Cardiac muscle cell (in vitro differentiated cells and primary cell): Measurements from ENCODE around the gene COG5. TPM values are rescaled to one million over a fixed set of nuclear protein-coding genes. Genes with fewer than 3 reads are reported as not detected.

Experiments
- DNase-seq, 2 donors: peaks; one replicate each; pipeline versions ENCODE4 v3.0.0 to v3.0.0-alpha.2; 2010 to 2017; ENCODE audit warnings: low read depth in 1 of 2, low spot score in 1 of 2
- H3K27ac ChIP-seq: fragments of 200-600 bp; sonication (generic); 2 replicates; pipeline ENCODE4 v1.5.1; 2016
- H3K27me3 ChIP-seq: fragments of 200-600 bp; sonication (generic); 2 replicates; pipeline ENCODE4 v1.6.0; 2016; ENCODE audit warnings: control low read depth
- H3K36me3 ChIP-seq: fragments of 200-600 bp; sonication (generic); 2 replicates; pipeline ENCODE4 v1.5.1; 2016; ENCODE audit warnings: control low read depth
- H3K4me1 ChIP-seq: fragments of 200-600 bp; sonication (generic); 2 replicates; pipeline ENCODE4 v1.8.1; 2017; ENCODE audit warnings: low read depth, mild to moderate bottlenecking, mixed run types
- H3K4me3 ChIP-seq: fragments of 200-600 bp; sonication (generic); 2 replicates; pipeline ENCODE4 v1.5.1; 2016; ENCODE audit warnings: mild to moderate bottlenecking
- H3K9me3 ChIP-seq: fragments of 200-600 bp; sonication (generic); 2 replicates; pipeline ENCODE4 v1.5.1; 2017; ENCODE audit warnings: low read depth, mild to moderate bottlenecking, control low read depth
- polyA plus RNA-seq: library from polyadenylated mRNA; unstranded; fragments of >200 nt; fragmentation: Nextera tagmentation; extraction: Ambion mirVana; gene quantifications from 2 replicates; pipeline ENCODE4 v1.2.1, GENCODE V29; 2016
- total RNA-seq: library from RNA; depleted of rRNA; stranded (reverse); fragments of >200 nt; gene quantifications from 2 replicates; pipeline ENCODE4 v1.2.3, GENCODE V29; 2016
- TF ChIP-seq, protein P1 (sequence below): IDR thresholded peaks from 2 replicates; pipeline ENCODE4 v1.5.1; 2012; ENCODE audit warnings: low read depth, mild to moderate bottlenecking, low read length

COG5 gene
- total and polyA plus RNA-seq, 2 experiments from 2014 or later: 20.4 to 63.1 TPM

DNA sequence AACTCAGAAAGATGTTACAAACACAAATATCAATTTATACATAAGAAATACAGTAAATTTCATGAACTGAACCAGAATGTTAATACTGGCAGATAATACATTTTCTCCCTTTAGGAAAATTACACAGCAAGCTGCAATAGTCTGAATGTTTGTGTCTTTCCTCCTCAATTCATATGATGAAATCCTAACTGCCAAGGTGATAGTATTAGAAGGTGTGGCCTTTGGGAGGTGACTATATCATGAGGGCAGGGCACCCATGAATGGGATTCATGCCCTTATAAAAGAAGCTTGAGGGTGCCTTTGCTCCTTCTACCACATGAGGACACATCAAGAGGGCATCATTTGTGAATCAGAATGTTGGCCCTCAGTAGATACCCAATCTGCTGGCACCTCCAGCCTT lies 158.2 kb downstream of the COG5 start:
- Histone ChIP-seq H3K36me3 (no peaks in the 10 kb centered on the region), H3K4me3 (no peak overlapping the region), H3K27me3 (no peaks in the 10 kb centered on the region), H3K4me1 (peaks cover 3% of the 10 kb centered on the region), H3K9me3 (no peaks in the 10 kb centered on the region), H3K27ac (no peak overlapping the region)
- TF ChIP-seq, protein P1, sequence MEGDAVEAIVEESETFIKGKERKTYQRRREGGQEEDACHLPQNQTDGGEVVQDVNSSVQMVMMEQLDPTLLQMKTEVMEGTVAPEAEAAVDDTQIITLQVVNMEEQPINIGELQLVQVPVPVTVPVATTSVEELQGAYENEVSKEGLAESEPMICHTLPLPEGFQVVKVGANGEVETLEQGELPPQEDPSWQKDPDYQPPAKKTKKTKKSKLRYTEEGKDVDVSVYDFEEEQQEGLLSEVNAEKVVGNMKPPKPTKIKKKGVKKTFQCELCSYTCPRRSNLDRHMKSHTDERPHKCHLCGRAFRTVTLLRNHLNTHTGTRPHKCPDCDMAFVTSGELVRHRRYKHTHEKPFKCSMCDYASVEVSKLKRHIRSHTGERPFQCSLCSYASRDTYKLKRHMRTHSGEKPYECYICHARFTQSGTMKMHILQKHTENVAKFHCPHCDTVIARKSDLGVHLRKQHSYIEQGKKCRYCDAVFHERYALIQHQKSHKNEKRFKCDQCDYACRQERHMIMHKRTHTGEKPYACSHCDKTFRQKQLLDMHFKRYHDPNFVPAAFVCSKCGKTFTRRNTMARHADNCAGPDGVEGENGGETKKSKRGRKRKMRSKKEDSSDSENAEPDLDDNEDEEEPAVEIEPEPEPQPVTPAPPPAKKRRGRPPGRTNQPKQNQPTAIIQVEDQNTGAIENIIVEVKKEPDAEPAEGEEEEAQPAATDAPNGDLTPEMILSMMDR: no peak
- no peak for DNase-seq

DNA sequence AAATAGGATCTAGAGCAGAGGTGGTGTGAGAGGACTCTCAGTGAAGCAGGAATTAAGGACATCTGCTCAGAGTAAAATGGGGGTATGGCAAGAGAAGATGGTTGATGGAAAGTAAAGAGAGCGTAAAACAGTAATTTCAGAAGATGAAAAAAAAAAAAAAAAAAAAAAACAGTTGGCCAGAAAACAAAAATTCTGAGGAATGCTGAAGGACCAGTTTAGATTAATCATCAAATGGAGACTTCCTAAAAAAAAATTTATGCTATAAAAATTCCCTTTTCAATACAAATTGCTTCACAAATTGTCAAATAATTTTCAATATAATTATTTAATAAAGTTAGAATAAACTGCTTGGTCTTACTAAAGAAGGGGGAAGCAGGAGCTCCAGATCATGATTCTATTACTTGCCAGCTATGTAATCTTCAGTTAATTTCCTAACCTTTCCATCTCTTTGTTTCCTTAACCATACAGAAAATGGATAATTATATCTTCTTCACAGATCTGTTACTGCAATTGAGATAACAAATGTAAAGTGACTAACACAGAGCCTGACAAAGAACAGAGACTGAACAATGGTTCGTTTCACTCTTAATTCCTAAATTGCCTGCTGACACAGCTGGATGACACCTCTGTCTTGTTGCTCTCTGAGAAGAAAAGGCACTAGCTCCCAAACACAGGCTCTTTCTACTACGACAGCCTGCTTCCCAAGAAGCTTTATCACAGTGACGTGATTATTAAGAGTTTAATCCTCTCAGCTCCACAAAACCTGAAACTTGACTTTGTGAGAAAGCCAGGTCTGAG lies 158.8 kb downstream of the COG5 start:
- H3K36me3 ChIP-seq: no peaks in the 10 kb centered on the region
- H3K27me3 ChIP-seq: no peaks in the 10 kb centered on the region
- DNase-seq: no peak
- H3K9me3 ChIP-seq: no peaks in the 10 kb centered on the region
- no peak overlapping the region for H3K27ac ChIP-seq
- peaks cover 3% of the 10 kb centered on the region for H3K4me1 ChIP-seq
- no peak overlapping the region for H3K4me3 ChIP-seq
- TF ChIP-seq, protein P1: no peak

DNA sequence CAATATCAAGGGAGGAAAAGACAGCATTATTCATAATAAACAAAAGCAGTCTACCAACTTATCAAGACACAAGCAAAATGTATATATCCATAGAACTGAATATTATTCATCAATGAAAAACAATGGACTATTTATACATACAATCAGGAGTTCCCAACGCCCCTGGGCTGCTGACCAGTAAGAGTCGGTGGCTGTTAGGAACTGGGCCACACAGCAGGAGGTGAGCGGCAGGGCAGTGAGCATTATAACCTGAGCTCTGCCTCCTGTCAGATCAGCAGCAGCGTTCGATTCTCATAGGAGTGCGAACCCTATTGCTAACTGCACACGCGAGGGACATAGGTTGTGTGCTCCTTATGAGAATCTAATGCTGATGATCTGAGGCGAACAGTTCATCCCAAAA lies 165.6 kb downstream of the COG5 start:
- no peaks in the 10 kb centered on the region for H3K4me1 ChIP-seq
- no peaks in the 10 kb centered on the region for H3K9me3 ChIP-seq
- no peak overlapping the region for H3K27ac ChIP-seq
- TF ChIP-seq, protein P1: no peak
- H3K4me3 ChIP-seq: no peak overlapping the region
- no peak for DNase-seq
- no peaks in the 10 kb centered on the region for H3K36me3 ChIP-seq
- H3K27me3 ChIP-seq: no peaks in the 10 kb centered on the region

DNA sequence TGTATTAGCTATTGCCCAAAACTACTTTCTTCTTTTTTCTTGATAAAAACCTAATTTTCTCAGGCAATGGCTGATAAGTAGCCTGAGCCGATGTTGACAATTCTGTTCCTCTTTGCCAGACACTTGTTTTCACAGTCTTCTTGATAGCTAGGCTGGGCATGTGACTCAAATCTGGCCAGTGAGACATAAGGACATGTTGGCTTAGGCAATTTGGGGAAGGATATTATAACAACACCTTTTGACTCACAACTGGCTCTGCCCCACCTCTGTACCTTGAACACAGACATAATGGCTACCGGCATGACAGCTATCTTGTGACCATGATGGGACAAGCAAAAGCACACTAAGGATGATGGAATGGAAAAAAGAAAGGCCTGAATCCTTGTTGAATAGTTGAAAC lies 166.7 kb downstream of the COG5 start:
- peak in 1 of 2 donors; percentile 2 for DNase-seq
- Histone ChIP-seq H3K4me3 (no peak overlapping the region), H3K27me3 (no peaks in the 10 kb centered on the region), H3K27ac (no peak overlapping the region), H3K36me3 (no peaks in the 10 kb centered on the region), H3K4me1 (no peaks in the 10 kb centered on the region), H3K9me3 (no peaks in the 10 kb centered on the region)
- TF ChIP-seq, protein P1: no peak

DNA sequence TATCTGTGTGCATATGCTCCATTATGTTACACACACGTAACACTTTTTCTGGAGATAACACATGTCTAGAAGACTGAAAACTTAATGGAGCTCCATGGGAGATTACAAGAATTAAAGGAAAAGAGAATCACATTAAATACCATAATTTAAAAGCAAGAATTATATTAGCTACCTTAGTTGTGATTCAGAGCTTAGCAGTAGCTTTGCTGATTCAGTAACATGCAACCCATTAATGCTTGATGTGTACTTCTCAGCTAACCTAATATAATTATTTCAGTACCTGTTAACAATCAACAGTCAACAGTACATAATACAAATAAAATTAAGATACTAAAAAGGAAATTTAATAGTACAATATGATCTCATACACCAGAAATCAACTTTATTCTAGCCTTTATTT lies 167.6 kb downstream of the COG5 start:
- no peaks in the 10 kb centered on the region for H3K4me1 ChIP-seq

More for the DNA sequence above, 167.6 kb downstream of the COG5 start:
- DNase-seq: no peak
- Histone ChIP-seq H3K27ac (no peak overlapping the region), H3K36me3 (no peaks in the 10 kb centered on the region), H3K4me3 (no peak overlapping the region), H3K9me3 (no peaks in the 10 kb centered on the region), H3K27me3 (no peaks in the 10 kb centered on the region)
- TF ChIP-seq, protein P1: no peak
